Breast epithelium (tissue), 4 donors: Measurements from ENCODE around the gene SORT1. TPM values are rescaled to one million over a fixed set of nuclear protein-coding genes. Genes with fewer than 3 reads are reported as not detected.

Experiments used
- DNase-seq, 2 donors: peaks; one replicate each; pipeline ENCODE4 v3.0.0-alpha.2; 2019; ENCODE audit warnings: low spot score in 2 of 2
- H3K27ac ChIP-seq, 2 donors: fragments of 200-600 bp; sonication (generic) in 1 of 2; one replicate each; pipeline ENCODE4 v1.5.1; 2016 to 2019; ENCODE audit warnings: mild to moderate bottlenecking in 1 of 2
- H3K27me3 ChIP-seq, 2 donors: fragments of 200-600 bp; sonication (generic) in 1 of 2; one replicate each; pipeline versions ENCODE4 v1.5.1 to v1.6.0; 2017 to 2019; ENCODE audit warnings: control low read depth in 1 of 2, mild to moderate bottlenecking in 1 of 2
- H3K36me3 ChIP-seq: fragments of 200-600 bp; one replicate; pipeline ENCODE4 v1.5.1; 2019
- H3K4me1 ChIP-seq, 2 donors: fragments of 200-600 bp; sonication (generic); one replicate each; pipeline ENCODE4 v1.5.1; 2016 to 2019; ENCODE audit warnings: control low read depth in 1 of 2
- H3K4me3 ChIP-seq, 3 donors: fragments of 200-600 bp; sonication (generic); 1 replicate in 2 of 3; 2 replicates in 1 of 3; pipeline ENCODE4 v1.5.1; 2016 to 2019; ENCODE audit warnings: mild to moderate bottlenecking in 3 of 3, moderate library complexity in 2 of 3
- H3K9me3 ChIP-seq, 2 donors: fragments of 200-600 bp; sonication (generic) in 1 of 2; one replicate each; pipeline ENCODE4 v1.5.1; 2016 to 2019; ENCODE audit warnings: control low read depth in 1 of 2
- POLR2A ChIP-seq: fragments of 450-650 bp; IDR thresholded peaks from one replicate; pipeline ENCODE4 v1.6.1; 2016; ENCODE audit warnings: antibody characterized with exemption, mild to moderate bottlenecking, moderate library complexity
- POLR2AphosphoS5 ChIP-seq, 3 donors: sonication (generic); formaldehyde crosslinking; IDR thresholded peaks; one replicate each; pipeline ENCODE4 v1.6.1; 2017; ENCODE audit warnings: antibody characterized with exemption in 3 of 3
- intact Hi-C: fragments of 100-400 bp; cut with DNase I; formaldehyde crosslinking; loops from one replicate; pipeline ENCODE4 v1.15.1; 2023; ENCODE audit warnings: low total_unique reads
- total RNA-seq, 3 donors: library from RNA; depleted of rRNA; stranded (reverse); fragments of >200 nt; gene quantifications; one replicate each; pipeline ENCODE4 v1.1.0, GENCODE V29; 2016
- TF ChIP-seq, protein P1 (sequence below), 3 donors: fragments of 450-650 bp; IDR thresholded peaks; one replicate each; pipeline ENCODE4 v1.5.1; 2016 to 2017; ENCODE audit warnings: antibody characterized with exemption in 3 of 3, mild to moderate bottlenecking in 3 of 3, moderate library complexity in 3 of 3

SORT1 gene
- total RNA-seq, 3 donors from 2014 or later = 51.1 to 135 (median 69.8) TPM

DNA sequence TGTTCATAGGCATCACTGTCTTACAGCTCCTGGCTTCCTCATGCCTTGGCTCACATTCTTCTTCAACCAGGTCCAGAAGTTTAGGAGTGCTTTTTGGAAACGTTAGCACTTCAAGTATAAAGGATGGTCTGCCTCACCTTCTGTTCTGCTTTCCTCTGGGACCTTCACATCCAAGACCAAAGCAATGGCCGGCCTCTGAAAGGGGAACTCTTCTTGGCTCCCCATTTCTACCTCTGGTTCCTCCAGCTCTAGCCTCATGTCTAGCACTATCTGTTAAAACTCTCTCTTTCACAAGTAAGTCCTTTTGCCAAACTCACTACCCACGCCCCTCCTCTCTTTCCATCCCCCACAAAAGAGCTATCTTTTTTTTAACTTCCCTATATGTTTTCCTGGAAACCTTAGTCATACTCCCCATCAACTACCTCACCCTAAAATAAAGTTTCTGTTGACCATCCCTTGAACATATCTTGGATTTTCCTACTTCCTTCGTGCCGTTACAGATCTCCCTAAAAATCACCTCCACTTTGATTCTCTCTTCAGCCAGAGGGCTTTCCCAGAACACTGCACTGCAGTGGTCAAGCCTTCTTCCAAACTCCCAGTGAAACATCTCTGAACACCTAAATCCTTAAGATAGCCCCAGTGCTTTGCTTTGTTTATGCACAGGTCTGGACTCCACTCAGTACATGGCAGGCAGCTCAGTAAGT, 7.9 kb downstream of the SORT1 start:
- Histone ChIP-seq H3K27ac (peak overlapping the region in 1 of 2 donors; percentile 50), H3K27me3 (no peaks in the 10 kb centered on the region), H3K9me3 (no peaks in the 10 kb centered on the region), H3K4me3 (no peak overlapping the region), H3K36me3 (no peaks in the 10 kb centered on the region), H3K4me1 (no peaks in the 10 kb centered on the region)
- intact Hi-C loops = no loop called here
- DNase-seq = no peak
- TF ChIP-seq POLR2AphosphoS5 (IDR thresholded peaks at IDR 0.05) (no peak), POLR2A (no peak)
- TF ChIP-seq, protein P1, sequence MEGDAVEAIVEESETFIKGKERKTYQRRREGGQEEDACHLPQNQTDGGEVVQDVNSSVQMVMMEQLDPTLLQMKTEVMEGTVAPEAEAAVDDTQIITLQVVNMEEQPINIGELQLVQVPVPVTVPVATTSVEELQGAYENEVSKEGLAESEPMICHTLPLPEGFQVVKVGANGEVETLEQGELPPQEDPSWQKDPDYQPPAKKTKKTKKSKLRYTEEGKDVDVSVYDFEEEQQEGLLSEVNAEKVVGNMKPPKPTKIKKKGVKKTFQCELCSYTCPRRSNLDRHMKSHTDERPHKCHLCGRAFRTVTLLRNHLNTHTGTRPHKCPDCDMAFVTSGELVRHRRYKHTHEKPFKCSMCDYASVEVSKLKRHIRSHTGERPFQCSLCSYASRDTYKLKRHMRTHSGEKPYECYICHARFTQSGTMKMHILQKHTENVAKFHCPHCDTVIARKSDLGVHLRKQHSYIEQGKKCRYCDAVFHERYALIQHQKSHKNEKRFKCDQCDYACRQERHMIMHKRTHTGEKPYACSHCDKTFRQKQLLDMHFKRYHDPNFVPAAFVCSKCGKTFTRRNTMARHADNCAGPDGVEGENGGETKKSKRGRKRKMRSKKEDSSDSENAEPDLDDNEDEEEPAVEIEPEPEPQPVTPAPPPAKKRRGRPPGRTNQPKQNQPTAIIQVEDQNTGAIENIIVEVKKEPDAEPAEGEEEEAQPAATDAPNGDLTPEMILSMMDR (IDR thresholded peaks at IDR 0.05) = no peak

DNA sequence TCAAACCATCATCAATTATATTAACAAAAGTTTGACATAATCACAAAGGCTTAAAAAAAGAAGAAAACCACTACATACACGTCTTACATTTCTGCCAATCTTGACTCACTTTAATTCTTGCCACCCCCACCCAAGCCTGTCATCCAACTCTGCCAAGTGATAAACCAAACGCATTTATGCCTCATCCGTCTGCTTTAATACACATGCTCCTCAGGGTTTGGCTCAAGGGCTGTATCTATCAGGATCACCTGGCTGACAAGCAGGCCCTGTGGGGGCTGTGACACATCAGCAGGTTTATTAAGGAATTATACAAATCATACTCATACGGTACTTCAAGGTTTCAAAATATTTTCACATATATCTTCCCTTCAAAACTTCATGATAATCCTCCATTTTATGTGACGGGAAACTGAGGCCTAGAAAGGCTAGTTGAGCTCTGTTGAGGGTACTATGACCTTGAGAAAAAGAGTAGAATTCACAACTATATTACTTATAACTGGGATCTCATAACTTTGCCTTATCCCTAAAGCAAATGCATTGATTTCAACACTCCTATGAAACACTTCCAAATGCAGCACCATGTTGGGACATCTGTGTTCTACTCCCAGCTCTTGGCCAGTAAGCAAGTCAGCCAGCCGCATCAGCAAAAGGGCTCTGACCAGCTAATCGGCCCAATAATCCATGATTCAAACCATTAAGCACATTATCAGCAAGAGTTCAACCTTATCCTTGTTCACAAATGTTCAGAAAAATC, 8.7 kb downstream of the SORT1 start:
- Histone ChIP-seq H3K9me3 (no peaks in the 10 kb centered on the region), H3K27ac (peak overlapping the region in 1 of 2 donors; percentile 50), H3K36me3 (no peaks in the 10 kb centered on the region), H3K27me3 (no peaks in the 10 kb centered on the region), H3K4me1 (no peaks in the 10 kb centered on the region), H3K4me3 (no peak overlapping the region)
- no peak for DNase-seq
- intact Hi-C loops = no loop called here
- TF ChIP-seq POLR2A = no peak
- TF ChIP-seq, protein P1 (IDR thresholded peaks at IDR 0.05) = no peak
- TF ChIP-seq POLR2AphosphoS5 (IDR thresholded peaks at IDR 0.05) = no peak

DNA sequence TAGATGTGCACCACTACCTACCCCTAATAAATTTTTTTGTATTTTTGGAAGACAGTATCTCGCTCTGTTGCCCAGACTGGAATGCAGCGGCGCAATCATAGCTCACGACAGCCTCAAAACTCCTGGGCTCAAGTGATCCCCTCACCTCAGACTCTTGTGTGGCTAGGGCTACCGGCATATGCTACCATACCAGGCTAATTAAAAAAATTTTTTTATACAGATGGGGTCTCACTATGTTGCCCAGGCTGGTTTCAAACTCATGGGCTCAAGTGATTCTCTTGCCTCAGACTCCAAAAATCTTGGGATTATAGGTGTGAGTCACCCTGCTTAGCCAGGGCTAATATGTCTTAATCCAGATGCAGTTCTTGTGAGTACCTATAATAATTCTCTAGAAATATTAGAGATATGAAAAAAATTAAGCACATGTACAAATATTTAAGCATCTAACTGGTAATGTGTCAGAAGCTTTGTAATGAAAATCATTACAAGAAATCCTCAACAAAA, 9.5 kb downstream of the SORT1 start:
- Histone ChIP-seq H3K27me3 (no peaks in the 10 kb centered on the region), H3K4me3 (no peak overlapping the region), H3K4me1 (no peaks in the 10 kb centered on the region), H3K36me3 (no peaks in the 10 kb centered on the region), H3K9me3 (no peaks in the 10 kb centered on the region), H3K27ac (no peak overlapping the region)
- DNase-seq = no peak
- intact Hi-C loops = no loop called here
- TF ChIP-seq, protein P1 (IDR thresholded peaks at IDR 0.05) = no peak
- TF ChIP-seq POLR2A (no peak), POLR2AphosphoS5 (IDR thresholded peaks at IDR 0.05) (no peak)

GRCh38 chr1:109386054-109386717, 11.5 kb downstream of the SORT1 start:
- DNase-seq = no peak
- TF ChIP-seq, protein P1 (IDR thresholded peaks at IDR 0.05) = no peak
- TF ChIP-seq POLR2A (no peak), POLR2AphosphoS5 (IDR thresholded peaks at IDR 0.05) (no peak)
- Histone ChIP-seq H3K27me3 (no peaks in the 10 kb centered on the region), H3K36me3 (no peaks in the 10 kb centered on the region), H3K4me3 (no peak overlapping the region), H3K9me3 (no peaks in the 10 kb centered on the region), H3K27ac (peak overlapping the region in 1 of 2 donors; percentile 6), H3K4me1 (no peaks in the 10 kb centered on the region)
- intact Hi-C loops = no loop called here
